IMR-90 (cell line): ENCODE data around the gene KCNJ10. TPM values are rescaled to one million over a fixed set of nuclear protein-coding genes. Genes with fewer than 3 reads are reported as not detected.

Source experiments
- ATAC-seq: fragments of 200-7000 bp; cut with Tn5 transposase; 2 replicates; pipeline ENCODE4 v1.9.1; 2020; ENCODE audit warnings: low read depth, mild to moderate bottlenecking, moderate library complexity
- BruUV-seq: library from RNA; stranded (reverse); fragments of 400-500 nt; replicated peaks from 2 replicates; lab custom pipeline; 2021; lab: Mats Ljungman, UMichigan
- CTCF ChIA-PET: fragments of 300-600 bp; formaldehyde crosslinking; extraction: SDS; loops from one replicate; lab custom pipeline; 2021; ENCODE audit warnings: antibody characterized with exemption; lab: Yijun Ruan, JAX
- POLR2A ChIA-PET: fragments of 300-600 bp; sonication (Branson Sonifier 250); formaldehyde crosslinking; loops from one replicate; lab custom pipeline; 2022; ENCODE audit warnings: antibody characterized with exemption; ENCODE audit not compliant: unreplicated experiment; lab: Charles Lee
- DNase-seq: peaks from one replicate; pipeline ENCODE4 v3.0.0; 2013
- H2AFZ ChIP-seq: replicated peaks from 2 replicates; pipeline ENCODE3; 2013; ENCODE audit warnings: low read length, mild to moderate bottlenecking; ENCODE audit not compliant: poor library complexity
- H2AK5ac ChIP-seq: 2 replicates; pipeline ENCODE4 v1.6.1; 2013; ENCODE audit warnings: low read depth, low read length, inconsistent platforms
- H2AK9ac ChIP-seq: replicated peaks from 2 replicates; pipeline ENCODE3; 2013; ENCODE audit warnings: mild to moderate bottlenecking, low read depth, low read length, moderate library complexity; ENCODE audit not compliant: poor library complexity
- H2BK120ac ChIP-seq: 2 replicates; pipeline ENCODE4 v1.6.1; 2013; ENCODE audit warnings: low read depth, low read length, inconsistent platforms
- H2BK15ac ChIP-seq: 3 replicates; pipeline ENCODE4 v1.6.1; 2013; ENCODE audit warnings: low read depth, low read length, inconsistent platforms
- H2BK20ac ChIP-seq: 2 replicates; pipeline ENCODE4 v1.6.1; 2013; ENCODE audit warnings: low read depth, mild to moderate bottlenecking, inconsistent platforms, low read length, moderate library complexity
- H2BK5ac ChIP-seq: 2 replicates; pipeline ENCODE4 v1.6.1; 2013; ENCODE audit warnings: mild to moderate bottlenecking, low read depth, low read length, inconsistent platforms; ENCODE audit not compliant: poor library complexity, severe bottlenecking
- H3K14ac ChIP-seq: replicated peaks from 2 replicates; pipeline ENCODE4 v1.6.1; 2013; ENCODE audit warnings: low read depth, low read length, inconsistent platforms
- H3K18ac ChIP-seq: 2 replicates; pipeline ENCODE4 v1.6.1; 2013; ENCODE audit warnings: low read depth, low read length, control low read depth
- H3K23ac ChIP-seq: 2 replicates; pipeline ENCODE4 v1.6.1; 2013; ENCODE audit warnings: low read depth, low read length, inconsistent platforms
- H3K27ac ChIP-seq: 2 replicates; pipeline ENCODE4 v1.5.1; 2013; ENCODE audit warnings: mild to moderate bottlenecking, control low read depth, low read length; ENCODE audit not compliant: insufficient read depth
- H3K27me3 ChIP-seq: 2 replicates; pipeline ENCODE4 v1.6.1; 2013; ENCODE audit warnings: low read length; ENCODE audit not compliant: control insufficient read depth, insufficient read depth
- H3K36me3 ChIP-seq: 2 replicates; pipeline ENCODE4 v1.6.1; 2013; ENCODE audit warnings: low read length, mixed read lengths; ENCODE audit not compliant: control insufficient read depth, insufficient read depth
- H3K4ac ChIP-seq: 2 replicates; pipeline ENCODE4 v1.6.1; 2013; ENCODE audit warnings: low read depth, low read length, inconsistent platforms
- H3K4me1 ChIP-seq: 2 replicates; pipeline ENCODE4 v1.6.1; 2013; ENCODE audit warnings: low read length, mixed read lengths; ENCODE audit not compliant: control insufficient read depth, insufficient read depth
- H3K4me2 ChIP-seq: 2 replicates; pipeline ENCODE4 v1.6.1; 2013; ENCODE audit warnings: low read depth, mild to moderate bottlenecking, control low read depth, low read length, moderate library complexity
- H3K4me3 ChIP-seq: 2 replicates; pipeline ENCODE4 v1.5.1; 2013; ENCODE audit warnings: low read depth, mild to moderate bottlenecking, control low read depth, low read length, moderate library complexity; ENCODE audit not compliant: insufficient read depth
- H3K56ac ChIP-seq: 2 replicates; pipeline ENCODE4 v1.6.1; 2013; ENCODE audit warnings: low read length, inconsistent platforms; ENCODE audit not compliant: insufficient read depth; ENCODE audit errors: extremely low read depth
- H3K79me1 ChIP-seq, 2 experiments: 2 replicates each; pipeline ENCODE4 v1.6.1; 2013; ENCODE audit warnings: low read length in 2 of 2, inconsistent platforms in 1 of 2, low read depth in 1 of 2
- H3K9ac ChIP-seq: 2 replicates; pipeline ENCODE4 v1.6.1; 2013; ENCODE audit warnings: low read depth, low read length, control low read depth
- H3K9me1 ChIP-seq: 2 replicates; pipeline ENCODE4 v1.6.1; 2013; ENCODE audit warnings: low read length, inconsistent platforms; ENCODE audit not compliant: insufficient read depth
- H3K9me3 ChIP-seq: 2 replicates; pipeline ENCODE4 v1.6.1; 2013; ENCODE audit warnings: low read length; ENCODE audit not compliant: control insufficient read depth, insufficient read depth
- H4K20me1 ChIP-seq: 2 replicates; pipeline ENCODE4 v1.6.1; 2013; ENCODE audit warnings: low read length, inconsistent platforms; ENCODE audit not compliant: insufficient read depth
- H4K5ac ChIP-seq: 2 replicates; pipeline ENCODE4 v1.6.1; 2013; ENCODE audit warnings: mild to moderate bottlenecking, low read depth, low read length, control low read depth
- H4K8ac ChIP-seq, 2 experiments: 2 replicates each; pipeline ENCODE4 v1.6.1; 2013; ENCODE audit warnings: low read depth in 2 of 2, low read length in 2 of 2, control low read depth in 1 of 2, inconsistent platforms in 1 of 2
- H4K91ac ChIP-seq: 2 replicates; pipeline ENCODE4 v1.6.1; 2013; ENCODE audit warnings: low read depth, low read length, inconsistent platforms; ENCODE audit not compliant: insufficient read depth
- CEBPB ChIP-seq: IDR thresholded peaks from 2 replicates; pipeline ENCODE4 v1.6.1; 2012; ENCODE audit warnings: low read depth, low read length, improper control_type of control experiment
- CHD1 ChIP-seq: IDR thresholded peaks from 2 replicates; pipeline ENCODE4 v1.6.1; 2012; ENCODE audit warnings: low read depth, low read length, improper control_type of control experiment
- POLR2A ChIP-seq: IDR thresholded peaks from 2 replicates; pipeline ENCODE4 v1.6.1; 2012; ENCODE audit warnings: mild to moderate bottlenecking, low read depth, low read length
- RAD21 ChIP-seq: IDR thresholded peaks from 2 replicates; pipeline ENCODE4 v1.6.1; 2012; ENCODE audit warnings: low read length, improper control_type of control experiment
- RCOR1 ChIP-seq: IDR thresholded peaks from 2 replicates; pipeline ENCODE4 v1.6.1; 2012; ENCODE audit warnings: mild to moderate bottlenecking, low read length, improper control_type of control experiment; ENCODE audit not compliant: insufficient replicate concordance
- RFX5 ChIP-seq: IDR thresholded peaks from 2 replicates; pipeline ENCODE4 v1.8.0; 2012; ENCODE audit warnings: low read depth, mild to moderate bottlenecking, low read length, moderate library complexity
- WGBS, 2 experiments: methylation state at CpG; one replicate each; pipeline versions ENCODE4 v1.1.5 to v1.1.7; 2013; ENCODE audit warnings: missing lambda C conversion rate in 2 of 2; ENCODE audit not compliant: insufficient read length in 1 of 2; ENCODE audit errors: extremely low coverage in 2 of 2; 5-methylcytosine and 5-hydroxymethylcytosine counted together
- dilution Hi-C: fragments of 300-500 bp; cut with HindIII; formaldehyde crosslinking; loops from one replicate; pipeline ENCODE4 v1.14.3; 2018; ENCODE audit warnings: low sequenced_read_pairs; ENCODE audit not compliant: unreplicated experiment
- in situ Hi-C: fragments of 300-500 bp; cut with MboI; formaldehyde crosslinking; loops from 3 replicates; pipeline ENCODE4 v1.14.3; 2019; ENCODE audit warnings: low sequenced_read_pairs, inconsistent platforms, mixed read lengths
- intact Hi-C: fragments of 100-400 bp; cut with micrococcal nuclease; formaldehyde crosslinking; loops from 2 replicates; pipeline ENCODE4 v1.10.0; 2022
- polyA plus RNA-seq, 3 experiments: library from polyadenylated mRNA; depleted of rRNA; stranded (reverse); fragments of >200 nt; gene quantifications; 2 replicates each; pipeline ENCODE4 v1.2.3, GENCODE V29; 2012; ENCODE audit warnings: low replicate concordance in 1 of 3
- total RNA-seq: library from RNA; depleted of rRNA; stranded (reverse); fragments of >200 nt; gene quantifications from 2 replicates; pipeline ENCODE4 v1.2.3, GENCODE V29; 2012

KCNJ10 gene
- total and polyA plus RNA-seq, 2 of the 4 experiments (the other 2 are of a cell fraction), result not detected

DNA sequence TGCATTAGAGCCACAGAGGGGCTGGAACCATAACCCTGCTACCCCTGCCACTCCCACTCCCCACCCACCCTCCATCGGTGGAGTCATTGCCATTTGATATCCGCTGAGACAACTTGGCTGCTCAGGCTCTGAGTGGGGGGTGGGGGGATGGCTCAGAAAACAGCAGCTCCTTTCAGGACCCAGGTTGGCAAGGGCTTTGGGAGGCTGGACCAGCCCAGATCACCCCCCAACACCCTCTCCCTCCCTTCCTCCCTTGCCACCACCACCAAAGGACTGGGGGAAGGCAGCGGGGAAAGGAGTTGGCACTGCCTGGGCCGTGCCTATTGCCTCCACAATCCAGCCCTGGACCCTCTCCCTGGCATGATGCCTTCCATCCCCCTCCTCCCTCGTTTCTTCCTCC lies 1.7 kb downstream of the KCNJ10 start:
- Histone ChIP-seq H3K4ac (no peak overlapping the region), H3K4me3 (no peak overlapping the region), H3K27ac (no peak overlapping the region), H3K9me1 (no peaks in the 10 kb centered on the region), H3K4me2 (no peak overlapping the region), H3K14ac (no peak overlapping the region), H2BK15ac (no peak overlapping the region), H4K20me1 (no peaks in the 10 kb centered on the region), H4K5ac (no peak overlapping the region), H3K23ac (no peak overlapping the region), H3K36me3 (no peaks in the 10 kb centered on the region), H2AK5ac (no peak overlapping the region), H2BK20ac (no peak overlapping the region), H3K27me3 (peaks cover 76% of the 10 kb centered on the region), H3K79me1 (no peaks in the 10 kb centered on the region), H3K4me1 (no peaks in the 10 kb centered on the region), H2AK9ac (no peak overlapping the region), H3K9ac (no peak overlapping the region), H2AFZ (no peak overlapping the region), H3K9me3 (no peaks in the 10 kb centered on the region), H3K56ac (no peak overlapping the region), H2BK5ac (no peak overlapping the region), H2BK120ac (no peak overlapping the region), H4K8ac (no peak overlapping the region), H3K18ac (no peak overlapping the region), H4K91ac (no peak overlapping the region)
- ChIA-PET CTCF (no interaction called here), POLR2A (no interaction called here)
- 52% methylated on average over 2 of the region's 5 CpGs; no CpG with 5 or more reads in 1 of the 2 experiments for WGBS, 2 experiments
- no peak for DNase-seq
- intact Hi-C loops (no loop called here), in situ Hi-C loops (no loop called here), dilution Hi-C loops (no loop called here)
- BruUV-seq, result no TSS peak
- ATAC-seq, result no peak
- TF ChIP-seq RAD21 (no peak), RCOR1 (no peak), CHD1 (no peak), CEBPB (no peak), POLR2A (no peak), RFX5 (no peak)
